ENCODE data around the gene ARHGAP15.

Gene ARHGAP15

DNA sequence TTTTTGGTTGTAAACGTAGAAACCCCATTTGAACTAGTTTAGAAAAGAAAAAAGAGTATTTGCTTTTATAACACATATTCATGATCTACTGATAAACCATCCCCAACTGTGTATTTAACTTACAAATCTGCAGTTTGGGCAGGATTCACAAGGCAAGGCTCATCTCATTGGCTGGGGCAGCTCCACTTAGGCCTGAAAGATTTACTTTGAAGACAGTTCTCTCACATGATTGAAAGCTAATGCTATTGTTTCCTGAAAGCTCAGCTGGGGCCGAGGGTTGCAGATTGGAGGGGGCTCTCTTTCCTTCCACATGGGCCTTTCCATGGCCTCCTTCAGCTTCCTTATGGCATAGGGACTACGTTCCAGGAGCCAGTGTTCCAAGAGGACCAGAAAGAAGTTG, 47.4 kb downstream of the ARHGAP15 start:
- no peak for DNase-seq

DNA sequence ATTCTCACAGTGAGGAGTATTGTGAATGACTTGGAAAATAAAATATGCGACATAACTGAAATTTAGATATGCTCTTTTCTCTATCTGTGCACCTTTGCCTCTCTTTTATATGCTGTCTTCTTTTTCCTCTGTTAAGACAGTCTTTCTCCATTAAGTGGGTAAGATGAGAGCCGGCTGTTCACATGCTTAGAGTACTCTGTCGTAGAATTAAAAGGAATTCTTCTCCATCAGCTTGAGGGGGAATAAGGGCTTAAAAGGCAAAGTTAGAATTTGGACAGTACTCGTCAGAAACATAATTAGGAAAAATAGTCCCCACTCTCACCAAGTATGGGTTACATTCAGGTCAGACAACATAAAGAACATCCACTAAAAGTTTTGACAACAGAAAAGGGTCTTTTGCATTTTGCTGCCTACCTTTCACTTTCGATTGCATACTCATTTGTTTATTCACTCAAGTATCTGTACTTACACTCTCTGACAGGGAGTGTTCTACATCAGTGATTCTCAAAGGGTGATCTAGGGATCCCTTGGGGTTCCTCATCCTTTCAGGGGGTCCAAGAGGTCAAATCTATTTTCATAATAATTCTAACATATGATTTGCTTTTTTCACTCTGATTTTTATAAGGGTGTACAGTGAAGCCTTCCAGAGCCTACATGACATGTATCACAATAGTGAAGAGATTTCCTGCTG, 48.0 kb downstream of the ARHGAP15 start:
- no peak for DNase-seq

- DNase-seq: no peak
Measured at GRCh38 chr2:143181494-143181893, 52.3 kb downstream of the ARHGAP15 start.

- no peak for DNase-seq
Measured at GRCh38 chr2:143182649-143183048, 53.4 kb downstream of the ARHGAP15 start.

DNA sequence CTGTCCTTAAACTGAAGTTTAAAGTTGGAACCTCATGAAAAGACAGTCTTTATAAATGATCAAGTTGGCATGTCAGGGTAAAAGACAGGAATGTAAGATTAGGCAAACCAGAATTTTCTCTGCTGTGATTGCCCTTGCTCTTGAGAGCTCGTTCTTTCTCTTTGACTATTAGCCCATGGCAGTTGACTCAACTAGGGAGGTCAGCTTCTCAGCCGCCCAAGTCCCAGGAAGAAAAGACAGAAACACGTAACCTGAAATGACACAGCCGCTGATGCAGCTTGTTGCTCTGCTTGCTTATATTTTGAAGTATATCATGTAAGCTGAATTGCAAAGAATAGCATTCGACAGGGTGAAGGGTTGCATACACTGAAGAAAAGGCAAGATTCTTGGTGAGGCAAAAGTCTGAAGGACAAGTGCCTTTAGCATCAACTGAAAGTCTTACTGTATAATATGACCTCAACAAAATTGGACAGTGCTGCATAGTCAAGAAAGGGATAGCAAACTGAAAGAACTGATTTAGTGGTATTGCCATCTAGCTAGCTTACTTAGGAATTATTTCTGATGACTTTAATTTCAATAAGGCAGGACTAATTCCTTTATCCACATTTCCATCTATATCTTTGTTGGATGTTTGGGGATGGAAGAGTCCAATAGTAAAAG, 54.7 kb downstream of the ARHGAP15 start:
- DNase-seq: no peak

GRCh38 chr2:143186876-143187275, 57.7 kb downstream of the ARHGAP15 start:
- DNase-seq: no peak

DNA sequence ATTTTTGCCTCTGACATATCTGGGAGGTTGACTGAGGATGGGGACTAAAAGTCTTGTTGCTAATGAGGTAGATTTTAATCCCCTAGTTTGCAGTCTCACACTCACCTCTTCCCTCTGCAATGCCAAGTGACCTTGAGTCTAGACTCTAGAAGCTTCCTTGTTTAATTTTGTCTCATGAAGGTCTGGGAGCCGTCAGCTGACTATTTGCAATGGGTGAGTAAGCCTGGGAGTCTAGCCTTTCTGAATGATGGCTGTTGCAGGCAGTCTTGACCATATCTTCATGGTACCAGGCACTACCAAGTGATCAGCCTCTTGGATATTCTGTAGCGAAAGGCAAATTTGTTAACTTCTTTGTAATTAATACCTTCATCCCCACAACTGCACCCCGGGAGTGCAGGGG, 61.2 kb downstream of the ARHGAP15 start:
- no peak for DNase-seq

GRCh38 chr2:143192106-143192505, 62.9 kb downstream of the ARHGAP15 start:
- DNase-seq: no peak

DNA sequence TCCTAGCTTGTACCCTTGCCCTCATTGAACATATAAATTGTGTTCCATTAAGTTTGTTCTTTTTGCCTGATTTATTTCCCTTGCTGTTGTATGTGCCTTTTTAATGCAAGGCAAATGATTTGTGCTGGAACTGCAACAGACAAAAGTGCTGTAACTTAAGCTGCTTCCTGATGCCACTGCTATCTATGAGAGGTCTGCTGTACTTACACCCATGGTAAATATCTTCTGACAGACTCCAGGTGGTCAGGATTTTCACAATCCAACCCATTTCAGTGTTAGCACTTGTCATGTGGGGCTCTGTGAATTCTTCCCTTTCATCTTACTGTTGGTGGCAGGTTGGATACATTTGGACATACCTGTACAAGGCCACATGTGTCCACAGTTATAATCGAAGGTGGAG, 63.5 kb downstream of the ARHGAP15 start:
- DNase-seq: no peak

GRCh38 chr2:143193121-143193520, 63.9 kb downstream of the ARHGAP15 start:
- DNase-seq: no peak

DNA sequence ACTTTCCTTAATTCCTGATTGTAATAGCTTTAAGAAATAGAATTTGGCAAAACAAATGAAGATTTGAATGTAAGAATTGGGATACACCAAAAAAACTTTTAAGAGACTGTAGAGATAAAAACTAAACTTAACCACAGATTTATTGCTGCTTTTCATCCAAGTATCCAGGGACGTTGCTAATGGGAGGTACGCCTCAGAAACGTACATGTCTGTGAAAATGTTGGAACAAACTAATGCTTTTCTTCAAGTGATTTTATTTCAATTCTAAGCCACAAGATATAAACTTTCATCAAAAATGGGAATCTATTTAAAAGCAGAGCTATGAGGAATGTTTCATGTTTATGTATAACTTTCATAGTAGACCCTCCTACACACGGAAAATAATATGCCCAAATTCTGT, 66.3 kb downstream of the ARHGAP15 start:
- no peak for DNase-seq

- DNase-seq: no peak
Measured at GRCh38 chr2:143204062-143204461, 74.8 kb downstream of the ARHGAP15 start.

DNA sequence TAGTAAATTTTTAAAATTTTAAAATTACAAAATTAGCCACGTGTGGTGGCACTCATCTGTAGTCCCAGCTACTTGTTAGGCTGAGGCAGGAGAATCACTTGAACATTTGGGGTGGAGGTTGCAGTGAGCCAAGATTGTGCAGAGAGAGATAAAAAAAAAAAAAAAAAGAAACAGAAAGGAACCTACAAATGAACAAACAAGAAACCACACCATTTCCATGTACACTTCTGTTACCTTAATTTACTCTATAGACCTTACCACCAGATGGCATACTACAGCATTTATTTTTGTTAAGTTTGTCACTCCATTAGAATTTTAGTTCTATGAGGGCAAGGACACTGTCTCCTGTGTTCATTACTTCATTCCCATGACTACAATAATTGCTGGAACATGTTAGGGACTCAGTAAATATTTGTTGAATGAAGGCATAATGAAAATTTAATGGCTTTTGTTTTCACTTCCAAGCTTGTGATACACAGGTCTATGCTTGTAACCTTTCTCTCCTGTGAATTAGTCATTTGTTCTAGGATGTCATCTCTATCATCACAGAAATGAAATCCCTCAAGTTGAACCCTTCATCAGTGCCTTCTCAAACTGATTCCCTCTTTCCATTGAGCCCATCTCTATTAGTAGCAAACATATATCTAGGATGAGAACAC, 76.0 kb downstream of the ARHGAP15 start:
- no peak for DNase-seq

GRCh38 chr2:143209570-143210445, 80.6 kb downstream of the ARHGAP15 start:
- DNase-seq: no peak

DNA sequence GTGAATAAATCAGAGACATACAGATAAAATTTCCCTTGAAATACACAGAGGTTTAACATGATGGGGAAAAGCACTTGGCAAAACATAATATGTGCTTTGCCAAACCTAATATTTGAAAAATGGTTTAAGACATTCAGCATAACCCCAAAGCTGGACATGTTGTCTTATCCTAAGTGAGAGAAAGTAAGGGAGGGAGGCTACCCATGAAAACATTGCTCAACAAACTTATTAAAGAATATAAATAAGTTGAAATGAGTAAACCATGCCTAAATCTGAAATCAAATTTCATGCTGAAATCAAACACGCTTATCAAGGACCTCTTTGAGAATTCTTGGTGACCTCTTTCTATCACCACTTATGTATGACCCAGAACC, 81.2 kb downstream of the ARHGAP15 start:
- DNase-seq: no peak

GRCh38 chr2:143217512-143218115, 88.4 kb downstream of the ARHGAP15 start:
- no peak for DNase-seq

- DNase-seq: no peak
Measured at GRCh38 chr2:143218621-143219020, 89.4 kb downstream of the ARHGAP15 start.

DNA sequence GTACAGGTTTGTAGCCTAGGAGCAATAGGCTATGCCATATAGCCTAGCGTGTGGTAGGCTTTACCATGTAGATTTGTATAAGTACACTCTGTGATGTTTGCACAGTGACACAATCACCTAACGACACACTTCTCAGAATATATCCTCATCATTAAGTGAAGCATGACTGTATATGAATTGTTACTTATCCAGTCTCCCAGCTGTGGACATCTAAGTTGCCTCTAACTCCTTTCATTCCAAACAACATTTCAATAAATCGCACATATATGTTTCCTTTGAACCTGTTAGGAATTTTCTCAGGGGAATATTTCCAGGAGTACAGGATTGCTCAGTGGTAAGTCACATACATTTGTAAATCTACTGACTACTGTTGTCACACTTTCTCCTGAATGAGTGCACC, 90.0 kb downstream of the ARHGAP15 start:
- no peak for DNase-seq

DNA sequence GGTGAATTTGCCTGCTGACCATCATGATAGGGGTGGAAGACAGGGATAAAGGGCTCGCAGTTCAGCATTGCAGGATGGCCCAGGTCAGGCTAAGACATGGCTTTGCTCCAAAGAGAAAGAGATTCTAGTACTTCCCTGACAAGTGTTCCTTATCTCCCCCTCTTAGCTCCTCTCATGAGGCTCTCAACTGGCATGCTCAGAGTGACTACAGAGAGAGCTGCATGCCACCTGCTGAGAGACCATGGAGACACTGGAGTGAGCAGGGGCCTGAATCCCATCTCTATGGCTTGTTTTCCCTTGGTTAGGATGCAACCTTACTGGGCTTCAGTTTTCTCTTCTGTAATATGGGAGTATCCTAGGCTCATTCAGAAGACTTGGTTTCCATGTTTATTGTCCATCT, 94.3 kb downstream of the ARHGAP15 start:
- no peak for DNase-seq

DNA sequence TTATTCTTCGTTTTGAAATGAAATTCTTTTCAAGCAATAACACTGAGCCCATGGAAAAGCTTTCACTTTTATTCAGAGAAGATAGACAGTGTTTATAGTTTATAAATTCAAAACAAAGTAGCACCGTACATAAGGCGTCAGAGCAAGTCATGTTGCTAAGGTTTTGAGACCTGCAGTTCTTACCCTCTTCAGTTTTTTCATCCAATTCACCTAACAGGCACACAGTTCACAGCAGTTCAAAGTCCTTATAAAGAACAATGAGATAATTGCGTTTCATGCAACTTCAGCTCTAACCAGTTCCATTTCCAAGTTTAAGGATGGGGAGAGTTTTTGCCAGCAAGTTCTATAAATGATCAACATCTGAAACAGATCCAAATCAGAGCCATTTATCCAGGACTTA, 96.7 kb downstream of the ARHGAP15 start:
- no peak for DNase-seq

GRCh38 chr2:143226714-143227541, 97.7 kb downstream of the ARHGAP15 start:
- no peak for DNase-seq

GRCh38 chr2:143229411-143229810, 100.2 kb downstream of the ARHGAP15 start:
- DNase-seq: no peak
